H1 (cell line): ENCODE results near the gene DISP1. TPM values are rescaled to one million over a fixed set of nuclear protein-coding genes. Genes with fewer than 3 reads are reported as not detected.

Source experiments
- CTCF ChIA-PET: fragments of 300-600 bp; sonication (Branson Sonifier 250); formaldehyde crosslinking; loops from one replicate; lab custom pipeline; 2021; ENCODE audit not compliant: partially characterized antibody; lab: Charles Lee
- POLR2A ChIA-PET: fragments of 300-600 bp; sonication (Branson Sonifier 250); formaldehyde crosslinking; loops from one replicate; lab custom pipeline; 2021; ENCODE audit warnings: inconsistent platforms; ENCODE audit not compliant: partially characterized antibody; lab: Charles Lee
- DNase-seq, 2 experiments: peaks; one replicate each; pipeline versions ENCODE4 v3.0.0 to v3.0.0-alpha.2; 2010 to 2022; ENCODE audit warnings: low spot score in 2 of 2, low read depth in 1 of 2, mixed read lengths in 1 of 2
- FAIRE-seq: peaks from 2 replicates; lab custom pipeline; 2011; peaks lifted over from hg19 to GRCh38; lab: Jason Lieb, UNC
- H2AFZ ChIP-seq: 2 replicates; pipeline ENCODE4 v1.8.1; 2012; ENCODE audit warnings: low read length, inconsistent platforms
- H2AK5ac ChIP-seq: 2 replicates; pipeline ENCODE4 v1.6.1; 2013; ENCODE audit warnings: low read depth, low read length
- H2BK120ac ChIP-seq: replicated peaks from 2 replicates; pipeline ENCODE3; 2013; ENCODE audit warnings: low read depth, low read length, inconsistent platforms
- H2BK12ac ChIP-seq: 2 replicates; pipeline ENCODE4 v1.6.1; 2013; ENCODE audit warnings: low read depth, low read length
- H2BK15ac ChIP-seq: 2 replicates; pipeline ENCODE4 v1.6.1; 2013; ENCODE audit warnings: low read length
- H2BK20ac ChIP-seq: 2 replicates; pipeline ENCODE4 v1.6.1; 2013; ENCODE audit warnings: low read length
- H2BK5ac ChIP-seq: 2 replicates; pipeline ENCODE4 v1.6.1; 2013; ENCODE audit warnings: low read depth, low read length
- H3K14ac ChIP-seq: 2 replicates; pipeline ENCODE4 v1.6.1; 2013; ENCODE audit warnings: inconsistent platforms; ENCODE audit not compliant: insufficient read length
- H3K18ac ChIP-seq: 2 replicates; pipeline ENCODE4 v1.6.1; 2013; ENCODE audit warnings: low read length; ENCODE audit errors: extremely low read depth
- H3K23ac ChIP-seq: 2 replicates; pipeline ENCODE4 v1.6.1; 2013; ENCODE audit warnings: inconsistent platforms; ENCODE audit not compliant: insufficient read length
- H3K23me2 ChIP-seq: 2 replicates; pipeline ENCODE4 v1.6.1; 2013; ENCODE audit warnings: low read depth, low read length
- H3K27ac ChIP-seq: 2 replicates; pipeline ENCODE4 v1.6.1; 2011; ENCODE audit warnings: low read depth, low read length, inconsistent platforms
- H3K27me3 ChIP-seq, 4 experiments: replicated peaks in 1 of 4; 1 replicate in 1 of 4; 2 replicates in 3 of 4; pipeline versions ENCODE4 v1.6.1 to v1.8.1; 2011 to 2013; ENCODE audit warnings: low read length in 3 of 4, mild to moderate bottlenecking in 3 of 4, inconsistent platforms in 2 of 4, mixed read lengths in 2 of 4, moderate library complexity in 1 of 4; ENCODE audit not compliant: control insufficient read depth in 3 of 4, insufficient read depth in 3 of 4; ENCODE audit errors: extremely low read depth in 1 of 4
- H3K36me3 ChIP-seq, 4 experiments: 2 replicates each; pipeline versions ENCODE4 v1.6.1 to v1.8.1; 2011 to 2013; ENCODE audit warnings: mild to moderate bottlenecking in 4 of 4, low read length in 3 of 4, moderate library complexity in 2 of 4, control low read depth in 1 of 4, inconsistent platforms in 1 of 4; ENCODE audit not compliant: insufficient read depth in 4 of 4, control insufficient read depth in 2 of 4
- H3K4ac ChIP-seq: replicated peaks from 2 replicates; pipeline ENCODE3; 2013; ENCODE audit warnings: low read length, low read depth, mixed read lengths, inconsistent platforms; ENCODE audit not compliant: insufficient read length
- H3K4me1 ChIP-seq, 4 experiments: replicated peaks in 1 of 4; 1 replicate in 1 of 4; 2 replicates in 3 of 4; pipeline versions ENCODE4 v1.6.1 to v1.8.1; 2011 to 2013; ENCODE audit warnings: low read length in 3 of 4, inconsistent platforms in 2 of 4, mixed read lengths in 1 of 4; ENCODE audit not compliant: insufficient read depth in 4 of 4, control insufficient read depth in 3 of 4
- H3K4me2 ChIP-seq, 2 experiments: 2 replicates each; pipeline versions ENCODE4 v1.6.1 to v1.8.1; 2011 to 2013; ENCODE audit warnings: low read depth in 2 of 2, low read length in 2 of 2, control low read depth in 1 of 2, inconsistent platforms in 1 of 2, mild to moderate bottlenecking in 1 of 2; ENCODE audit not compliant: insufficient read depth in 1 of 2
- H3K4me3 ChIP-seq, 4 experiments: fragments of 200-600, 300-600 bp in 1 of 4; sonication (generic), shearing (Covaris generic), sonication (Bioruptor Twin) in 1 of 4; 2 replicates each; pipeline versions ENCODE4 v1.5.1 to v1.8.1; 2011 to 2016; ENCODE audit warnings: low read length in 4 of 4, low read depth in 3 of 4, control low read depth in 2 of 4, inconsistent platforms in 2 of 4, mild to moderate bottlenecking in 2 of 4, mixed read lengths in 1 of 4, moderate library complexity in 1 of 4; ENCODE audit not compliant: insufficient read depth in 2 of 4; ENCODE audit errors: extremely low read depth in 1 of 4
- H3K56ac ChIP-seq: replicated peaks from 2 replicates; pipeline ENCODE3; 2013; ENCODE audit warnings: low read depth, mild to moderate bottlenecking, mixed read lengths, low read length, inconsistent platforms; ENCODE audit not compliant: insufficient read length
- H3K79me1 ChIP-seq: 2 replicates; pipeline ENCODE4 v1.6.1; 2013; ENCODE audit warnings: low read depth, low read length, control low read depth
- H3K79me2 ChIP-seq, 2 experiments: 2 replicates each; pipeline versions ENCODE4 v1.6.1 to v1.8.1; 2012 to 2013; ENCODE audit warnings: low read length in 2 of 2, mild to moderate bottlenecking in 2 of 2, inconsistent platforms in 1 of 2; ENCODE audit not compliant: insufficient read depth in 2 of 2, control insufficient read depth in 1 of 2
- H3K9ac ChIP-seq, 4 experiments: replicated peaks in 1 of 4; 1 replicate in 1 of 4; 2 replicates in 3 of 4; pipeline versions ENCODE4 v1.6.1 to v1.8.1; 2011 to 2013; ENCODE audit warnings: low read depth in 3 of 4, low read length in 3 of 4, control low read depth in 2 of 4, mild to moderate bottlenecking in 2 of 4, moderate library complexity in 2 of 4, inconsistent platforms in 1 of 4; ENCODE audit errors: extremely low read depth in 1 of 4
- H3K9me3 ChIP-seq, 2 experiments: 2 replicates each; pipeline versions ENCODE4 v1.6.1 to v1.8.1; 2012 to 2013; ENCODE audit warnings: mild to moderate bottlenecking in 2 of 2, moderate library complexity in 2 of 2, control low read depth in 1 of 2, inconsistent platforms in 1 of 2, low read depth in 1 of 2, low read length in 1 of 2, mixed read lengths in 1 of 2; ENCODE audit not compliant: insufficient read depth in 2 of 2
- H4K20me1 ChIP-seq, 2 experiments: replicated peaks in 1 of 2; 2 replicates each; pipeline versions ENCODE3 to v1.8.1; 2011 to 2013; ENCODE audit warnings: inconsistent platforms in 2 of 2, low read length in 2 of 2, mild to moderate bottlenecking in 1 of 2; ENCODE audit not compliant: insufficient read depth in 2 of 2, control insufficient read depth in 1 of 2
- H4K5ac ChIP-seq: 2 replicates; pipeline ENCODE4 v1.6.1; 2013; ENCODE audit warnings: low read length, low read depth, mixed read lengths, inconsistent platforms; ENCODE audit not compliant: insufficient read length
- H4K8ac ChIP-seq: 2 replicates; pipeline ENCODE4 v1.8.0; 2013; ENCODE audit warnings: mild to moderate bottlenecking, moderate library complexity, low read length, inconsistent platforms; ENCODE audit not compliant: insufficient read depth; ENCODE audit errors: extremely low read depth
- H4K91ac ChIP-seq: replicated peaks from 2 replicates; pipeline ENCODE3; 2013; ENCODE audit warnings: low read length, mixed read lengths, inconsistent platforms; ENCODE audit not compliant: insufficient read length
- BACH1 ChIP-seq: IDR thresholded peaks from 2 replicates; pipeline ENCODE4 v1.6.1; 2012; ENCODE audit warnings: low read length, improper control_type of control experiment
- EP300 ChIP-seq, 2 experiments: IDR thresholded peaks; 1 replicate in 1 of 2; 2 replicates in 1 of 2; pipeline ENCODE4 v1.6.1; 2011 to 2012; ENCODE audit warnings: low read depth in 2 of 2, low read length in 2 of 2, mild to moderate bottlenecking in 2 of 2, borderline replicate concordance in 1 of 2, inconsistent platforms in 1 of 2, moderate library complexity in 1 of 2
- JUND ChIP-seq: IDR thresholded peaks from 2 replicates; pipeline ENCODE4 v1.6.1; 2011; ENCODE audit warnings: mild to moderate bottlenecking, improper control_type of control experiment, low read length
- KDM4A ChIP-seq: IDR thresholded peaks from one replicate; pipeline ENCODE4 v1.7.1; 2012; ENCODE audit warnings: low read depth, mild to moderate bottlenecking, moderate library complexity, low read length, inconsistent platforms; ENCODE audit not compliant: severe bottlenecking
- RBBP5 ChIP-seq: IDR thresholded peaks from 2 replicates; pipeline ENCODE4 v1.7.1; 2012; ENCODE audit warnings: low read depth, mild to moderate bottlenecking, inconsistent platforms, low read length, moderate library complexity, borderline replicate concordance
- RNF2 ChIP-seq: fragments of 200-900, 300-1000 bp; sonication (generic); IDR thresholded peaks from 2 replicates; pipeline ENCODE4 v1.7.1; 2016; ENCODE audit warnings: borderline replicate concordance, low read depth, mild to moderate bottlenecking, antibody characterized with exemption, low read length; ENCODE audit not compliant: poor library complexity, severe bottlenecking; ENCODE audit errors: missing control alignments
- SAP30 ChIP-seq: fragments of 300-600 bp; sonication (generic); IDR thresholded peaks from 2 replicates; pipeline ENCODE4 v1.7.1; 2012; ENCODE audit warnings: low read length, moderate library complexity, mild to moderate bottlenecking, inconsistent platforms; ENCODE audit not compliant: insufficient read depth, insufficient replicate concordance
- SP1 ChIP-seq: IDR thresholded peaks from 2 replicates; pipeline ENCODE4 v1.6.1; 2011; ENCODE audit warnings: low read depth, low read length
- SUZ12 ChIP-seq: fragments of 200-600 bp; sonication (generic); IDR thresholded peaks from 2 replicates; pipeline ENCODE4 v1.6.1; 2012; ENCODE audit warnings: mild to moderate bottlenecking, inconsistent platforms, low read length, moderate library complexity, mixed read lengths
- WGBS, 2 experiments: shearing (Covaris generic) in 1 of 2; methylation state at CpG; one replicate each; pipeline versions ENCODE4 v1.1.6 to v1.1.7; 2013 to 2015; ENCODE audit warnings: low lambda C conversion rate in 2 of 2, mixed read lengths in 2 of 2, inconsistent platforms in 1 of 2, low coverage in 1 of 2, missing lambda C conversion rate in 1 of 2; ENCODE audit not compliant: insufficient replicate concordance in 2 of 2, insufficient coverage in 1 of 2, insufficient read length in 1 of 2; ENCODE audit errors: extremely low coverage in 1 of 2, missing lambda C conversion rate in 1 of 2; 5-methylcytosine and 5-hydroxymethylcytosine counted together
- polyA plus RNA-seq, 7 experiments: library from polyadenylated mRNA; depleted of rRNA in 3 of 7; stranded (reverse) in 5 of 7; unstranded in 2 of 7; fragments of >200 nt in 5 of 7; fragments of 200-250 nt in 2 of 7; gene quantifications; 1 replicate in 5 of 7; 2 replicates in 1 of 7; 4 replicates in 1 of 7; pipeline versions ENCODE4 v1.2.1 to v1.2.3, GENCODE V29; 2011 to 2013; ENCODE audit warnings: missing spikeins in 2 of 7, mixed read lengths in 2 of 7
- total RNA-seq: library from RNA; stranded (reverse); fragmentation: NEBNext Ultra II Directional; extraction: Animal tissue kit (Norgen Biotek cat#: 25700); gene quantifications from 2 replicates; pipeline ENCODE4 v1.2.1, GENCODE V29; 2021
- TF ChIP-seq, protein P1 (sequence below): IDR thresholded peaks from 2 replicates; pipeline ENCODE4 v1.6.1; 2012; ENCODE audit warnings: inconsistent platforms

DISP1 gene
- total and polyA plus RNA-seq, 2 of the 8 experiments (the other 6 are each of a cell fraction or from before 2014, with no cell fraction given): 4.1 to 6.1 TPM

DNA sequence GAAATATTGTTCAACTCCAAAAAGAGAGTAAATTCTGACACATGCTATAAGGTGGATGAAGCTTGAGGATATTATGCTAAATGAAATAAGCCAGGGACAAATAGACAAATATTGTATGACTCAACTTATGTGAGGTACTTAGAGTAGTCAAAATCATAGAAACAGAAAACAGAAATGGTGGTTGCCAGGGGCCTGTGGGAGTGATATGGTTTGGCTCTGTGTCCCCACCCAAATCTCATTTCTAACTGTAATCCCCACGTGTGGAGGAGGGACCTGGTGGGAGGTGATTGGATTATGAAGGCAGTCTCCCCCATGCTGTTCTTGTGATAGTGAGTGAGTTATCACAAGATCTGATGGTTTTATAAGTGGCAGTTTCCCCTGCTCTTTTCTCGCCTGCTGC is 24.7 kb upstream of the DISP1 start:
- Histone ChIP-seq H3K9me3 (no peaks in the 10 kb centered on the region; a peak in 1 of 4 replicates), H3K36me3 (no peaks in the 10 kb centered on the region), H2AK5ac (no peak overlapping the region), H2BK120ac (no peak overlapping the region), H3K56ac (no peak overlapping the region), H3K4me2 (no peak overlapping the region), H2BK5ac (no peak overlapping the region), H3K23ac (no peak overlapping the region)
- DNase-seq: no peak
- 82% methylated on average over 2 of the region's 2 CpGs; no CpG with 5 or more reads in 1 of the 2 experiments for WGBS, 2 experiments
- TF ChIP-seq RBBP5 (no peak), JUND (no peak), RNF2 (no peak), KDM4A (no peak), SUZ12 (no peak), EP300 (IDR thresholded peaks at IDR 0.05; ENCODE audit: borderline replicate concordance in 1 of 2, low read depth in 2 of 2, low read length in 2 of 2) (no peak), SAP30 (no peak), BACH1 (no peak), SP1 (no peak)
- TF ChIP-seq, protein P1, sequence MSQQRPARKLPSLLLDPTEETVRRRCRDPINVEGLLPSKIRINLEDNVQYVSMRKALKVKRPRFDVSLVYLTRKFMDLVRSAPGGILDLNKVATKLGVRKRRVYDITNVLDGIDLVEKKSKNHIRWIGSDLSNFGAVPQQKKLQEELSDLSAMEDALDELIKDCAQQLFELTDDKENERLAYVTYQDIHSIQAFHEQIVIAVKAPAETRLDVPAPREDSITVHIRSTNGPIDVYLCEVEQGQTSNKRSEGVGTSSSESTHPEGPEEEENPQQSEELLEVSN: no peak
- TF ChIP-seq, all 59 proteins: peak for 0
- no peak for FAIRE-seq
- POLR2A ChIA-PET: no interaction called here
- Histone ChIP-seq H3K18ac (no peak overlapping the region), H4K91ac (no peak overlapping the region), H3K27me3 (no peaks in the 10 kb centered on the region; a peak in 1 of 7 replicates), H3K14ac (no peak overlapping the region), H2BK15ac (no peak overlapping the region), H3K4me3 (no peak overlapping the region), H3K9ac (no peak overlapping the region), H2AFZ (no peak overlapping the region), H3K4ac (no peak overlapping the region), H3K79me1 (no peaks in the 10 kb centered on the region), H4K5ac (no peak overlapping the region), H2BK12ac (no peak overlapping the region), H3K4me1 (no peaks in the 10 kb centered on the region; a peak in 1 of 7 replicates), H4K8ac (no peak overlapping the region), H2BK20ac (no peak overlapping the region), H3K23me2 (no peaks in the 10 kb centered on the region), H3K79me2 (no peaks in the 10 kb centered on the region), H4K20me1 (no peaks in the 10 kb centered on the region), H3K27ac (no peak overlapping the region)
- CTCF ChIA-PET: interaction anchor here (1.0 to 7.0 kb wide), 6 partner anchors 8 to 340 kb away, joined by 3 to 163 read pairs (median 6); no protein-coding TSS in a partner anchor
